ENCODE results near the gene GSN.

The GSN gene

GRCh38 chr9:121233906-121234831, 33.8 kb upstream of the GSN start:
- Mint-ChIP-seq H3K4me1 (no peaks in the 10 kb centered on the region), H3K36me3 (ENCODE audit: insufficient read depth) (peaks cover 5% of the 10 kb centered on the region), H3K9me3 (no peaks in the 10 kb centered on the region), H3K27ac (ENCODE audit: low read depth) (no peak overlapping the region), H3K27me3 (no peaks in the 10 kb centered on the region), H3K4me3 (no peak overlapping the region)
- DNase-seq (ENCODE audit: low spot score in 2 of 2) (no peak), ATAC-seq (replicated peaks; ENCODE audit: extremely low read depth, poor library complexity, severe bottlenecking) (no peak)

GRCh38 chr9:121234832-121235161, 33.2 kb upstream of the GSN start:
- no peak overlapping the region for H3K4me3 Mint-ChIP-seq
- no peaks in the 10 kb centered on the region for H3K4me1 Mint-ChIP-seq
- H3K36me3 Mint-ChIP-seq (ENCODE audit: insufficient read depth) = peaks cover 5% of the 10 kb centered on the region
- DNase-seq (ENCODE audit: low spot score in 2 of 2) (no peak), ATAC-seq (replicated peaks; ENCODE audit: extremely low read depth, poor library complexity, severe bottlenecking) (no peak)
- H3K9me3 Mint-ChIP-seq = no peaks in the 10 kb centered on the region
- no peaks in the 10 kb centered on the region for H3K27me3 Mint-ChIP-seq
- H3K27ac Mint-ChIP-seq (ENCODE audit: low read depth) = no peak overlapping the region

GRCh38 chr9:121235512-121235911, 32.5 kb upstream of the GSN start:
- Mint-ChIP-seq H3K27me3 (no peaks in the 10 kb centered on the region), H3K36me3 (ENCODE audit: insufficient read depth) (peaks cover 8% of the 10 kb centered on the region), H3K4me1 (no peaks in the 10 kb centered on the region), H3K27ac (ENCODE audit: low read depth) (no peak overlapping the region), H3K4me3 (no peak overlapping the region), H3K9me3 (no peaks in the 10 kb centered on the region)
- DNase-seq (ENCODE audit: low spot score in 2 of 2) (no peak), ATAC-seq (replicated peaks; ENCODE audit: extremely low read depth, poor library complexity, severe bottlenecking) (no peak)

- peaks cover 3% of the 10 kb centered on the region for H3K36me3 Mint-ChIP-seq (ENCODE audit: insufficient read depth)
- no peak overlapping the region for H3K27ac Mint-ChIP-seq (ENCODE audit: low read depth)
- no peaks in the 10 kb centered on the region for H3K27me3 Mint-ChIP-seq
- ATAC-seq (replicated peaks; ENCODE audit: extremely low read depth, poor library complexity, severe bottlenecking) (no peak), DNase-seq (ENCODE audit: low spot score in 2 of 2) (no peak)
- no peak overlapping the region for H3K4me3 Mint-ChIP-seq
- H3K9me3 Mint-ChIP-seq = no peaks in the 10 kb centered on the region
- no peaks in the 10 kb centered on the region for H3K4me1 Mint-ChIP-seq
These were observed 30.0 kb upstream of the GSN start for GRCh38 chr9:121237916-121238315.

- Mint-ChIP-seq H3K27ac (ENCODE audit: low read depth) (no peak overlapping the region), H3K9me3 (no peaks in the 10 kb centered on the region), H3K4me1 (no peaks in the 10 kb centered on the region), H3K27me3 (no peaks in the 10 kb centered on the region), H3K4me3 (no peak overlapping the region), H3K36me3 (ENCODE audit: insufficient read depth) (peaks cover 3% of the 10 kb centered on the region)
- ATAC-seq (replicated peaks; ENCODE audit: extremely low read depth, poor library complexity, severe bottlenecking) (no peak), DNase-seq (ENCODE audit: low spot score in 2 of 2) (no peak)
These were observed 28.9 kb upstream of the GSN start for GRCh38 chr9:121239071-121239470.

GRCh38 chr9:121239851-121240250, 28.1 kb upstream of the GSN start:
- Mint-ChIP-seq H3K4me3 (no peak overlapping the region), H3K9me3 (no peaks in the 10 kb centered on the region), H3K27me3 (no peaks in the 10 kb centered on the region), H3K36me3 (ENCODE audit: insufficient read depth) (peaks cover 3% of the 10 kb centered on the region), H3K27ac (ENCODE audit: low read depth) (no peak overlapping the region), H3K4me1 (no peaks in the 10 kb centered on the region)
- ATAC-seq (replicated peaks; ENCODE audit: extremely low read depth, poor library complexity, severe bottlenecking) = no peak
- DNase-seq (ENCODE audit: low spot score in 2 of 2) = no peak

- peaks cover 3% of the 10 kb centered on the region for H3K36me3 Mint-ChIP-seq (ENCODE audit: insufficient read depth)
- ATAC-seq (replicated peaks; ENCODE audit: extremely low read depth, poor library complexity, severe bottlenecking) = no peak
- H3K4me3 Mint-ChIP-seq = no peak overlapping the region
- H3K9me3 Mint-ChIP-seq = no peaks in the 10 kb centered on the region
- no peak for DNase-seq (ENCODE audit: low spot score in 2 of 2)
- H3K4me1 Mint-ChIP-seq = no peaks in the 10 kb centered on the region
- H3K27ac Mint-ChIP-seq (ENCODE audit: low read depth) = no peak overlapping the region
- no peaks in the 10 kb centered on the region for H3K27me3 Mint-ChIP-seq
These were observed 27.4 kb upstream of the GSN start for GRCh38 chr9:121240472-121241135.

GRCh38 chr9:121242219-121242958, 25.6 kb upstream of the GSN start:
- H3K9me3 Mint-ChIP-seq = no peaks in the 10 kb centered on the region
- H3K27ac Mint-ChIP-seq (ENCODE audit: low read depth) = no peak overlapping the region
- H3K36me3 Mint-ChIP-seq (ENCODE audit: insufficient read depth) = peaks cover 4% of the 10 kb centered on the region
- no peak overlapping the region for H3K4me3 Mint-ChIP-seq
- no peaks in the 10 kb centered on the region for H3K4me1 Mint-ChIP-seq
- no peaks in the 10 kb centered on the region for H3K27me3 Mint-ChIP-seq
- ATAC-seq (replicated peaks; ENCODE audit: extremely low read depth, poor library complexity, severe bottlenecking) (no peak), DNase-seq (ENCODE audit: low spot score in 2 of 2) (no peak)

GRCh38 chr9:121242959-121243346, 25.0 kb upstream of the GSN start:
- Mint-ChIP-seq H3K36me3 (ENCODE audit: insufficient read depth) (peaks cover 4% of the 10 kb centered on the region), H3K27ac (ENCODE audit: low read depth) (no peak overlapping the region), H3K4me3 (no peak overlapping the region), H3K27me3 (no peaks in the 10 kb centered on the region), H3K9me3 (no peaks in the 10 kb centered on the region), H3K4me1 (no peaks in the 10 kb centered on the region)
- ATAC-seq (replicated peaks; ENCODE audit: extremely low read depth, poor library complexity, severe bottlenecking) (no peak), DNase-seq (ENCODE audit: low spot score in 2 of 2) (no peak)

- H3K27me3 Mint-ChIP-seq = no peaks in the 10 kb centered on the region
- H3K27ac Mint-ChIP-seq (ENCODE audit: low read depth) = no peak overlapping the region
- no peaks in the 10 kb centered on the region for H3K9me3 Mint-ChIP-seq
- no peaks in the 10 kb centered on the region for H3K4me1 Mint-ChIP-seq
- H3K36me3 Mint-ChIP-seq (ENCODE audit: insufficient read depth) = peaks cover 1% of the 10 kb centered on the region
- H3K4me3 Mint-ChIP-seq = no peak overlapping the region
- ATAC-seq (replicated peaks; ENCODE audit: extremely low read depth, poor library complexity, severe bottlenecking) = no peak
- no peak for DNase-seq (ENCODE audit: low spot score in 2 of 2)
These were observed 21.0 kb upstream of the GSN start for GRCh38 chr9:121246821-121247561.

GRCh38 chr9:121249563-121249962, 18.4 kb upstream of the GSN start:
- DNase-seq (ENCODE audit: low spot score in 2 of 2) (no peak), ATAC-seq (replicated peaks; ENCODE audit: extremely low read depth, poor library complexity, severe bottlenecking) (peak; percentile 49)
- H3K27me3 Mint-ChIP-seq = no peaks in the 10 kb centered on the region
- H3K4me3 Mint-ChIP-seq = no peak overlapping the region
- no peak overlapping the region for H3K27ac Mint-ChIP-seq (ENCODE audit: low read depth)
- H3K9me3 Mint-ChIP-seq = no peaks in the 10 kb centered on the region
- peaks cover 6% of the 10 kb centered on the region for H3K4me1 Mint-ChIP-seq
- H3K36me3 Mint-ChIP-seq (ENCODE audit: insufficient read depth) = peaks cover 1% of the 10 kb centered on the region

- no peak overlapping the region for H3K4me3 Mint-ChIP-seq
- H3K36me3 Mint-ChIP-seq (ENCODE audit: insufficient read depth) = no peaks in the 10 kb centered on the region
- no peak overlapping the region for H3K27ac Mint-ChIP-seq (ENCODE audit: low read depth)
- H3K4me1 Mint-ChIP-seq = peaks cover 6% of the 10 kb centered on the region
- H3K27me3 Mint-ChIP-seq = no peaks in the 10 kb centered on the region
- H3K9me3 Mint-ChIP-seq = no peaks in the 10 kb centered on the region
- ATAC-seq (replicated peaks; ENCODE audit: extremely low read depth, poor library complexity, severe bottlenecking) = no peak
- DNase-seq (ENCODE audit: low spot score in 2 of 2) = no peak
These were observed 15.7 kb upstream of the GSN start for GRCh38 chr9:121252104-121252851.
